Epithelial cell of esophagus (primary cell): ENCODE measurements around the gene PPP2R2C.

Experiments used
- DNase-seq: peaks from one replicate; pipeline ENCODE4 v3.0.0; 2010; ENCODE audit warnings: low read depth
- H3K4me3 ChIP-seq: 2 replicates; pipeline ENCODE4 v1.5.1; 2011; ENCODE audit warnings: mild to moderate bottlenecking, low read length, control low read depth
- TF ChIP-seq, protein P1 (sequence below): IDR thresholded peaks from 2 replicates; pipeline ENCODE4 v1.5.1; 2011; ENCODE audit warnings: low read depth, mild to moderate bottlenecking, low read length, control low read depth, inconsistent platforms; ENCODE audit not compliant: insufficient read depth; ENCODE audit errors: missing control alignments

Gene PPP2R2C

GRCh38 chr4:6454112-6454910 lies 18.1 kb downstream of the PPP2R2C start:
- TF ChIP-seq, protein P1, sequence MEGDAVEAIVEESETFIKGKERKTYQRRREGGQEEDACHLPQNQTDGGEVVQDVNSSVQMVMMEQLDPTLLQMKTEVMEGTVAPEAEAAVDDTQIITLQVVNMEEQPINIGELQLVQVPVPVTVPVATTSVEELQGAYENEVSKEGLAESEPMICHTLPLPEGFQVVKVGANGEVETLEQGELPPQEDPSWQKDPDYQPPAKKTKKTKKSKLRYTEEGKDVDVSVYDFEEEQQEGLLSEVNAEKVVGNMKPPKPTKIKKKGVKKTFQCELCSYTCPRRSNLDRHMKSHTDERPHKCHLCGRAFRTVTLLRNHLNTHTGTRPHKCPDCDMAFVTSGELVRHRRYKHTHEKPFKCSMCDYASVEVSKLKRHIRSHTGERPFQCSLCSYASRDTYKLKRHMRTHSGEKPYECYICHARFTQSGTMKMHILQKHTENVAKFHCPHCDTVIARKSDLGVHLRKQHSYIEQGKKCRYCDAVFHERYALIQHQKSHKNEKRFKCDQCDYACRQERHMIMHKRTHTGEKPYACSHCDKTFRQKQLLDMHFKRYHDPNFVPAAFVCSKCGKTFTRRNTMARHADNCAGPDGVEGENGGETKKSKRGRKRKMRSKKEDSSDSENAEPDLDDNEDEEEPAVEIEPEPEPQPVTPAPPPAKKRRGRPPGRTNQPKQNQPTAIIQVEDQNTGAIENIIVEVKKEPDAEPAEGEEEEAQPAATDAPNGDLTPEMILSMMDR = no peak
- H3K4me3 ChIP-seq = no peak overlapping the region

GRCh38 chr4:6453688-6453990 lies 18.8 kb downstream of the PPP2R2C start:
- no peak for DNase-seq
- no peak overlapping the region for H3K4me3 ChIP-seq
- TF ChIP-seq, protein P1 = no peak

More at GRCh38 chr4:6454112-6454910, 18.1 kb downstream of the PPP2R2C start:
- DNase-seq = no peak

- no peak overlapping the region for H3K4me3 ChIP-seq
- TF ChIP-seq, protein P1 = no peak
- DNase-seq = no peak
Observed at GRCh38 chr4:6452897-6453687, 19.3 kb downstream of the PPP2R2C start.

- H3K4me3 ChIP-seq = no peak overlapping the region
- TF ChIP-seq, protein P1 = no peak
- no peak for DNase-seq
Observed at GRCh38 chr4:6452116-6452896, 20.1 kb downstream of the PPP2R2C start.

DNA sequence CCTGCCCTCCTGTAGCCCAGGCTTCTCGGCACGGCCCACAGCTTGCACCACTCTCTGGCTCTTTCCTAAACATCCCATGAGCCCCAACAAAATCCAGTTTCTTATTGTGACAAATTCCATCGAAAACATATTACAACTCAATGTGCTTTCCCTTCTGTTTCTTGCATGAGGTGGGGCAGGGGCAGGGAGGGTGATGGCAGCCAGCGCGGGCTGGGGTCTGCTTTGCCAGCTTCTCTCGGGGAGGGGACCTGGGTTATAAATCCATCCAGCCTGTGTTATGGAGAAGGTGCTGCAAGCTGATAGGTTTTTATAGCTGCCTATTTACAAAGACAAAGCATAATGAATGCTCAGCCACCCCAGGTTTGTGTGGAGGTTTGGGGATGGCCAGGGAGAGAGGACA lies 21.1 kb downstream of the PPP2R2C start:
- no peak overlapping the region for H3K4me3 ChIP-seq
- DNase-seq = no peak
- TF ChIP-seq, protein P1 = no peak

DNA sequence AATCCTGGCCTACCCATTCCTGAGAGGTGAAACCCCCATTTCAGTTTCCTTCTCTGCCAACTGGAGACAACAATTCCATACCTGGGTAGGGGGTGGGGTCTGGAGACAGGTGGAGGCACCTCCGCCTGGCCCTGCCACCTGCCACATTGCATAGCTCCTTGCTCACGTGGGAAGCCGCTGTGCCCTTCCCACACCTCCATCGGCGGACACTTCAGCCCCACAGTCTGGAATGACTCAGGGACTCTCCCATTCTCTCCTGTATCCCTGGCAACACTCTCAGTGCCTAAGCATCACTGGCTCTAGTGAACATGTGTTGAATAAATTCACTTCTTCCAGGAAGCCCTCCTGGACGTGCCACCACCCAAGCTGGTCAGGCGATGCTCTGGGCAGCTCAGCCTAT lies 21.7 kb downstream of the PPP2R2C start:
- H3K4me3 ChIP-seq = no peak overlapping the region
- TF ChIP-seq, protein P1 = no peak
- no peak for DNase-seq
